ENCODE measurements around the gene SLAMF1.
"Not testable (repeated sequence)": the region's sequence is repeated elsewhere in the genome, so short reads cannot be mapped to it uniquely, and the experiment has no call there.

The SLAMF1 gene

DNA sequence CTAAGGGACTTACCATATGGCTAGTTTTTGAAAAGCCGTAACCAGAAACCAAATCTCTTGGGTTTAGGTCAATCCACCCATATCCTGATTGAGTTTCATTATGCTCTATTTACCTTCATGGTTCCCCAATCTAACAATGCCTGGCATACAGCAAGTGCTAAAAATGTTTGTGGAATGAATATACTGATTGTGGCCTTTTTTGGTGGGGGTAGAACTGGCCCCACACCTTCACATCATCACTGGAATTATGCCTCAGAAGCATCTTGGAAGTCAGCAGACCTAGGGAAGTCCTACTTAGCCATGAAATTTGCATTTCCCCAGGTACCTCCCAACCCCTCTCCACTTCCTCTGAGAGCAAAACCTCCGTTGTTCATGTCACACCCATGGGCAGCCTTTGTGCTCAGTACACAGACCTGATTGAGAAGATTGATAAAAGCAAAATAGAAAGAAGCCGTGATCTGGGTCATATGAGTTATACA is 17.8 kb upstream of the SLAMF1 start:
- DNase-seq, result no peak

DNA sequence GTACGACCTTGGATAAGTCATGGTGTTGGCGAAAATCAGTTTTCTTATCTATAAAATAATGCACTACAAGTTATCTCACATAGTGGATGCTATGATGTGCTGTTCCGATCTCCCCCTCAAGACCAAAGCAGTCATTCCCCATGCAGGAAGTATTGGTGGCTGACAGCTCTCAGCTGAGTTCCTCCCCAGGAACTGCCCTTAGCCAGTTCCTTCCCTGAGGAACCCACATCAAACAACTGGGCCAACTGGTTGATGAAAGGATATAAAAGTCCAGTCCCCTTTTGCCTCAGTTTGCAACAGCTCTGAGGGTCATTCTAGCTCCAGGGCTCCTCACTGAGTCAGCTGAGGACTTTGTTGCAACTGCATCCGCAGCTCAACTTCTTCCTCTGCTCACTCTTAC is 16.1 kb upstream of the SLAMF1 start:
- DNase-seq, result no peak

DNA sequence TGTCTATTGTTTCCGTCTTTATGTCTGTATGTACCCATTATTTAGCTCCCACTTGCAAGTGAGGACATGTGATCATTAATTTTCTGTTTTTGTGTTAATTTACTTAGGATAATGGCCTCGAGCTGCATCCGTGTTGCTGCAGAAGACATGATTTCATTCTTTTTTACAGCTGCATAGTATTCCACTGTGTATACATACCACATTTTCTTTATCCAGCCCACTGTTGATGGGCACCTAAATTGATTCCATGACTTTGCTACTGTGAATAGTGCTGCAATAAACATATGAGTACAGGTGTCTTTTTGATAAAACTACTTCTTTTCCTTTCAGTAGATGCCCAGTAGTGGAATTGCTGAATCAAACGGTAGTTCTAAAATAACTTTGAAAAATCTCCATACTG is 12.7 kb upstream of the SLAMF1 start:
- no peak for DNase-seq

DNA sequence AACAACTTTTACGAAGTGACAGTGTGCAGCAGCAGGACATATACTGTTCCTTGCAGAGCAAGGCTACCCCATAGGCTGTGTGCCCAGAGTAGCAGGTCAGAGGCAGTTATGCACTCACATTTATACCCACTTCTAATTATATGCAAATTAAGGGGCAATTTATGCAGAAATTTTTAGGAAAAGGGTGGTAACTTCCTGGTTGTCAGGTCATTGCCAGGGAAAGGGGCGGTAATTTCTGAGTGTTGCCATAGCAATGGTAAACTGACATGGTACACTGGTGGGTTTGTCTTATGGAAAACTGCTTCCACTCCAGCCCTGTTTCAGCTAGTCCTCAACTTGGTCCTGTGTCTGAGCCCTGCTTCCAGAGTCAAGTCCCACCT is 12.0 kb upstream of the SLAMF1 start:
- no peak for DNase-seq

DNA sequence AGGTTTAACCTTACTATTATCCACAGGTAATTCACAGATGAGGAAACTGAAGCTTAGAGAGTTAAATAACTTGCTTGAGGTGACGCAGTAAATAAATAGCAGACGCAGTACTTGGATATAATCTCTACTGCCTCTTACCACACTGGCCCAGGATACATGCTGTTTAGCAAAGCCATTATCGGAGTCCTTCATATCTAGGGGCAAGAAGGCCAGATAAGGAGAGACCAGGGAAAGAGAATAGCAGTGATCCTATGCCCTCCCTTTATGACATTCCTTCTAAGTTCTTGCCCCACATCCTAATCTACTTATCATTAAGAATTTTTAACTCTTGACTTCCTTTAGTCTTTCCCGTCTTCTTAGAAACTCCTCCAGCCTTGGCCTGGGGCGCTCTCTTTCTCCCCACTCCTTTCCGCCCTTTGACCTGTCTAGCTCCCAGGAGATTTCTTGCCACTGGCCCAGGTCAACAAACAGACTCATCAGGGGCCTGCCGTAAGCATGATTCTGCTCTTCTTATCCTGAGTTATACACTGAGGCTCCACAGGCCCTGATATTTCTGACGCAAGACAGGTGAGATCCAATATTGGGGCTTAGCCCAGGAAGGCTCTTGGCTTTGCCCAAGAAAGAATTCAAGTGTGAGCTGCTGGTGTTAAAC is 11.4 kb upstream of the SLAMF1 start:
- no peak for DNase-seq

DNA sequence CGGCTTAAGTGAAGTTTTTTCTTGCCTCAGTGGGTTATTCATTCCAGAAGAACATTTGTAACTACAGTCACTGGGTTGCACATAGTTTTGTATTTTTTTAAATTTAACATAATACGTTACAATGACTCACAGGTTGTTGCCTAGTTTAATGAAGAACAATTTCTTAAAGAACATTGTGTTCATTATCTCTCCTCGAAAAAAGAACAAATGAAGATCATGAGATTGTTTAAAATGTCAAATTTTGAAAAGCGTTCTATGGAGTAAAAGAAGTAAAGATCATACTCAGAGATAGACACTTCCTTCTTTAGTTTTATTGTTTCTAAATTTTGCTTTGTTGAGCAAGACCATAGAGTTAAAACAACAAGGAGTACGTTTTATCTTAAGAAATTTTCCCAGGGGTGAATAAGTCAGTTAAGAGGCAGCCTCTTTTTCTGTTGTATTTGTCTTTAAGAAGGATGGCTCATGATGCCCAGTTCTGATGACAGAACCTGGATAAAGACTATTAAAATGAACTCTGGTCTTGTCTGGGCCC is 10.5 kb upstream of the SLAMF1 start:
- DNase-seq, result no peak

DNA sequence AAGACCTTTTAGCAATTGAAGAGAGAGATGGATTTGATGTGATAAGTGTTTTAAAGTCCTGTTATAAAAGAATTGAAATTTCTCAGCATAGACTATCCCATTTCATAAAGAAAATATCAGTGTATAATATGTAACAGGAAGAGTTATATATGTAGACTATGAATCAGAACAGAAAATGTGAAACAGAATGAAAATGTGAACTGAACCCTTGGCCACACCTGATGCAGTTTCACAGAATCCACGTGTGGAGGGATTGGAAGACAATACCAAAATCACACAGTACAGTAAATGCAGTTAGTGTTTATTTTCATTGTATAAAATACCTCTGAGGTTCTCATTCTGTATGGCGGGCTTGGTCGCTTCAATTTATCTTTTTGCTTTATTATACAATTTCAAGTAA is 9.9 kb upstream of the SLAMF1 start:
- no peak for DNase-seq

DNA sequence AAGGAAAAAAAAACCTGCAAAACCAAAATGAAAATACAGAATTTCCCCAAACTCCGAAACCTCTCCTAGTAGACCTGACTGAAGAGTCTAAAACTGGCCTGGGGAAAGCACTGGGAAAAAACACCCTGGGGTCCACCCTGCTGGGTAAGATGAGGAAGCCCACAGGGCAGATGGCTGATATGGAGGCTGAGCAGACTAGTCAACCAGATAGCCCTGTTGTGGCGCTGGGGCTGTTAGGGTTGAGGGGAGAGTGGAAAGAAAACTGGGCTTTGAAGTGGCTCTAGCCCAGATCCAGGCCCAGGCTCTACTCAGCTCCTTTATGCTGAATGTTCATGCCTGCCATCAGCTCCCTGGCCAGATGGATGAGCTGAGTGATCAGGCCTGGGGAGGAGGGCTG is 6.8 kb upstream of the SLAMF1 start:
- DNase-seq, result no peak

DNA sequence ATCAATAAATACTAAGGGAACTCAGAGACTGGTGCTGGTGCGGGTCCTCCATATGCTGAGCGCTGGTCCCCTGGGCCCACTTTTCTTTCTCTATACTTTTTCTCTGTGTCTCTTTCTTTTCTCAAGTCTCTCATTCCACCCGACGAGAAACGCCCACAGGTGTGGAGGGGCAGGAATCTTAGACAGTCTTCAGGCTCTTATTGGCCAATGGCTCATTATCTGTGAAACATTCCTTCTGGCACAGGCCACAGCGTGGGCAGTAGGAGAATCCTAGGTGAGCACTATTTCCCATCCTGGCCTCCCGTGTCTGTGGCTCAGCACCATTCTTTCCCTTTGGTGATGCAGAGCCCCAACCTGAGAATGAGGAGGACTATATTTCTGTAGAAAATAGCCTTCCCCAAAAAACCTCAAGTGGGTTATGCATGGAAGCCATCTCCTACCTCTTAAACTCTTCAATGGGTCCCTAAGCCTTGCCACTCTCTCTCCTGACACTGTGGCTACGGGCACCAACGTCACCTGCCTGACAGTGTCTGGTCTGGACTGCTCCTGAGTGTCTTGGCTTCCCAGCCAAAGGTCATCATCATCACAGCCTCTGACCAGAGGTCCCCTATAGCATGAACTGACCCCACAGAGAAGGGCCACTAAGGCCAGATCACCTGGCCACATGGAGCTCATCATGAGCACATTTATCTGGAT is 6.2 kb upstream of the SLAMF1 start:
- no peak for DNase-seq

DNA sequence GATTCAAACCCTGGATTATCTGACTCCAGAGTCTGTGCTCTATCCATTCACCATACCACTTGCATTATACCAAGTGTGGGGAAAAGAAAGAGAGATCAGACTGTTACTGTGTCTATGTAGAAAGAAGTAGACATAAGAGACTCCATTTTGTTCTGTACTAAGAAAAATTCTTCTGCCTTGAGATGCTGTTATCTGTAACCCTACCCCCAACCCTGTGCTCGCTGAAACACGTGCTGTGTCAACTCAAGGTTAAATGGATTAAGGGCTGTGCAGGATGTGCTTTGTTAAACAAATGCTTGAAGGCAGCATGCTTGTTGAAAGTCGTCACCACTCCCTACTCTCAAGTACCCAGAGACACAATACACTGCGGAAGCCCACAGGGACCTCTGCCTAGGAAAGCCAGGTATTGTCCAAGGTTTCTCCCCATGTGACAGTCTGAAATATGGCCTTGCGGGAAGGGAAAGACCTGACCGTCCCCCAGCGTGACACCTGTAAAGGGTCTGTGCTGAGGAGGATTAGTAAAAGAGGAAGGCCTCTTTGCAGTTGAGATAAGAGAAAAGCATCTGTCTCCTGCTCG is 5.3 kb upstream of the SLAMF1 start:
- DNase-seq, result not testable (repeated sequence)

DNA sequence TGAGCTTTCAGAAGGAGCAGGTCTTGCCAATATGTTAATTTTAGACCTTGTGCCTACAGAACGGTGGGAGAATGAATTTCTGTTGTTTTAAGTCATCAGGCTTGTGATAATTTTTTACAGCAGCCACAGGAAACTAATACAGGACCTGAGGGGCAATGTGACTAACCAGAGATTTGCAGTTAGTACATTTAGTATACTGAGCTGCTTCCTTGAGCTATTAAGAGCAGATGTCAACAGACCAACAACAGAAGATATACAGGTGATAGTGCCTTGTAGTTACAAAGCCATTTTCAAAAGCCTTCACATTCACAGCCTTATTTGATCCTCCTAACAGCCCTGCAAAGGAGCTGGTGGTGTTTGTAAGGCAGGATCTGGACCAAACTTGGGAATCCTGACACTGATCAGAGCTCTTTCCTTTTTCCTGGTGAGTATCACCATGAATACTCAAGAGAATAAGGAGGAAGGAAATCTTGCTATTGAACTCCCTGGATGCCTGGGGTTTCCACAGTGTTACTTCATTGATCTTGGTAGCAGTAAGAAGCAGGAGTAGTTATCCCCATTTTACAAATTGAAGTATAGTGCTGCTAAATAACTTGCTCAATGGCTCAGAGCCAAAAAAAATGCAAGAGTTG is 4.7 kb upstream of the SLAMF1 start:
- DNase-seq, result no peak

DNA sequence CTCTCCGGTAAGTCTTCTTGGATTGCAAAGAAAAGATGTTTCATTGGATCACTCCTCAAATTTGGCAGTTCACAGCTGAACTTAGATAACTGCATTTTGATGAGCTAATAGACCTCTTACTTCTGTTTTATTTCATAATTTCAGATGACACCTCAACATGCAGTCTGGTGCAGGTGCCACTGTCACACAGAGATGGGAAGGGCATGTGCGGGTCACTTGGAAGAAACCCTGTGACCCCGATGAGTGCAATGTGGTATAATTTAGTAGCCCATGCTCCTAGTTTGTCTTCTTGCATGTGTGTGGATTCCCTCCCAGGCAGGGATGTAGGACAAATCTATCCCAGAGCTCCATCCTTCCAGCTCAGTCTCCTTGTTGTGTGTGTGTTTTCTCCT is 481 bp upstream of the SLAMF1 start:
- no peak for DNase-seq

DNA sequence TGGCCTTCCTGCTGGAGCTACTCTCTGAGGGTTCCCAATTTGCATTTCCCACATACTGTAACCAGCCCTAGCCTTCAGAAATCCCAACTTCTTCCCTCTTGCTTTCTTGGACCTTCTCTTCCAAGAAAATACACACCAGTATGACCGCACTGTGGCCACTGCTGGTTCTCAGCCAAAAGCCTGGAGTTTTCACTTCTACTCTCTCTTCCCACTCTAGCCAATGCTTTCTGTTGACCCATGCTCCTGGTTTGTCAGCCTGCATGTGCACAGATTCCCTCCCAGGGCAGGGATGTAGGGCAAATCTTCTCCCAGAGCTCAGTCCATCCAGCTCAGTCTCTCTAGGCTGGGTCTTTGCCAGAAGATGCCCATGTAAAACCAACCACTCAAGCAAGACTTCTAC is 664 bp downstream of the SLAMF1 start:
- DNase-seq, result no peak

DNA sequence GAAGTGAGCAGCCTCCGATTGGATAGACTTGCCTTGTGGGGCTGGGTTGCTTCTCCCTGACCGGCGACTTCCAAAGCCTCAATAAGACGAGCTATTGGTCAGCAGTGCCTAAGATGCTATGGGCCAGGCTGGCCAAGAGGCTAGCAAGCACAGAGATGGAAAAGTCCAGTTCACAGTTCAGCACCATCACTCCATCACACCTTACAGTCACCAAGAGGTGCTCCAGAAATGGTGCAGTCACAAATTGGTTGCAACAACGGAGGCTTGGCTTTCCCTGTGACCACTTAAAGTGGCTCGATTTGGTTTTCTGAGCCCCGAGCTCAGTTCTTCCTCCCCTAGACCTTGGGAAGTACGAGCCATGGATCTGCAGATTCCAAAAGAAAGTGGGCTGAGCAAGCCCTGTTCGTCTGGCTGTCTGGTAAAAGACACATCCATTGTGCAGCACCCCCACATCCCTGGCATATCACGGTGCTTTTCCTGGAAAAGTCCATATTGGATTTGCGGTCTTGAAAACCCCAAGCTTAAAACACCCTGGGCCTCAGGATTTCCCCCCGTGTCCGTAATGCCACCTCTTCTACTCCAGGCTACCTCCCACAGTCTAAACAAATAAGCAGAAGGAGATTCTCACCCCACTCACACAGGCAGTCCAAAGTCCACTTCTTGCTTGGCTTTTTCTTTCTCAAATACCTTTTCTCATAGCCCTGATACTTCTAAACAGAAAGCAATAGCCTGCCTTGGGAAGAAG is 1.3 kb downstream of the SLAMF1 start:
- no peak for DNase-seq

DNA sequence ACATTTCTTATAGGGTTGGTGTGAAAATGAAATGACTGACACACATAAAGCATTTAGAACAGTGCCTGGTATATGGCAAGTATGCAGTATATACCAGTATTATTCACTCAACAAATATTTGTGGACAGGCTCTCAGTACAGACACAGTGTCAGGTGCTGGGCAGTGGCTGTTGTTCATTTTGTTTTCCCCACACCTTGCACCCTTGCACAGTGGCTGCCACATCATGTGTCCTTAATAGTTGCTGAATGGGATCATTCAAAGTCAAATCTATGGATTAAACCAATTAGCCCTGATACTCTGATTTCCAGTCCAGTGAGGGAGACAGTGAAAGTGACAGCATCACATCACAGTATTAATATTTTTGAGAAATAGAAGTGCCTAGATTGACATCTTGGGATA is 2.4 kb downstream of the SLAMF1 start:
- no peak for DNase-seq

DNA sequence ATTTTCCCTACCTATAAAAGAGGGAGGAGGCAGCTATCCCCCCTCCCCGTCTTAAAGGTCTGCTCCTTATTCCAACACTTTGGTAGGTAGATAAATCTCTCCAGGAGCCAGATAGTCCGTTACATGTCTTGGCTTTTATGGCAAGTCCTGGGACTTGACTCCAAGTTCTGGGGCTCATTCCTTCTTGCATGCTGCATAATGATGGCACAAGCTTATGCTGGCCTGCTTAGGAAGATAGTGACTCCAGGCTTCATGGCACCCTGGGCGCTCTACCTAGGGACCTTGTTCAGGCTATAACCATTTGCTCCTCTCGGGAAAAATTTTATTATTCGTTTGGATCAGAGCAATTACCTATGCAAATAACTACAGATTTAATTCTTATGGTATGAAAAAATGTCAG is 3.7 kb downstream of the SLAMF1 start:
- no peak for DNase-seq

DNA sequence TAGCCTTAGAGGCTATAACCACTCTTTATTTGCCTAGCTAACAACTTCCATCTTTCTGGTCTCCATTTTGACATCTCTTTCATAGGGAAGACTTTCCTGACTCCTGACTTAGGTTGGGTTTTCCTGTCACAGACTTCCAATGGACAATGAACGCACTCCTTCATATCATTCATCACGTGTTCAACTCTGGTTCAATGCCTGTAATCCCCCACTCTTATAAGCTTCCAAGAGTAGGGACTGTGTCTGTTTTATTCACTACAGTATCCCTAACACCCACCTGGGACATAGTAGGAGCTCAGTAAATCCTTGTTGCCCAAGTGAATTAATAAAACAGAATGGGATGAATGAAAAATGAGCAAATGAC is 4.6 kb downstream of the SLAMF1 start:
- no peak for DNase-seq

DNA sequence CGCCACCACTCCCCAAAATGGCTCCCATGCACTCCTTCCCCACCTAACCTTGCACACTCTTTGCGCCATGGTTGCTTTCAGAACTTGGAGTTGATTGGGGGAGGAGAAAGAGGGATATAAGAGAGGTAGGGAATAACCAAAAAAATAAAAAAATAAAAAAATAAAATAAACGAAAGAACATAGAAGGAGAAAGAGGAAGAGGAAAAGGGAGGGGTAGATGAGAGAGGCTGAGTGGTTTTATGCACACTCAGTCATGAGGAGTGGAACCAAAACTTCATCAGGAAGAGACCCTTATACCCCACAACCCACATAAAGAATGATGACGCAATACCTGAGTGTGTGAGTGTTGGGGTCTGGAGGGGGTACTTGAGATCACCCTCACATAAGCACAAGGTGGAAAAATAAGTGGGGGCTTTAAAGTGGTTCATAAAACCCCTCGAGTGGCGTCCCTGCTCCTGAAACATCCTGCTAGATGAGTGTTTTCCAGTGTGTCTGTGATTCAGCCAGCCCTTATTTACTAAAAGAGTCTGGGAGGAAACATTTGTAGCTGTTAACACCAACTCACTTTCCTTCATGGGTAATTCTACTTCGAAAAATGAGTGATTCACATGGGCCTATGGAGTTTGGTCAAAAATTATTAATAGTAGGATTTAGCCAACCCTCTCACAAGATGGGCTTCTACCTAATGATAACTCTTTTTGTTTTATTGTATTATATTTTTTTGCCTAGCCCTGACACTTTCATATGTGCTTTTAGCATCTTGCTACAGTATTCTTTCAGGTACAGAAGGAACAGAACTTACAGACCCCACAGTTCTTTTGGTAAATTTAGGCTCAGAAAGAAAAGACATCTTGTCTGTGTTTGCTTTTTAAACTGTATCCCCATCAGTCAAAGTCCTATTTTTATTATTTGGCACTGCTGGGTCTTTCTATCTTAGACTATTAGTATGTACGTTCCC is 5.2 kb downstream of the SLAMF1 start:
- no peak for DNase-seq

DNA sequence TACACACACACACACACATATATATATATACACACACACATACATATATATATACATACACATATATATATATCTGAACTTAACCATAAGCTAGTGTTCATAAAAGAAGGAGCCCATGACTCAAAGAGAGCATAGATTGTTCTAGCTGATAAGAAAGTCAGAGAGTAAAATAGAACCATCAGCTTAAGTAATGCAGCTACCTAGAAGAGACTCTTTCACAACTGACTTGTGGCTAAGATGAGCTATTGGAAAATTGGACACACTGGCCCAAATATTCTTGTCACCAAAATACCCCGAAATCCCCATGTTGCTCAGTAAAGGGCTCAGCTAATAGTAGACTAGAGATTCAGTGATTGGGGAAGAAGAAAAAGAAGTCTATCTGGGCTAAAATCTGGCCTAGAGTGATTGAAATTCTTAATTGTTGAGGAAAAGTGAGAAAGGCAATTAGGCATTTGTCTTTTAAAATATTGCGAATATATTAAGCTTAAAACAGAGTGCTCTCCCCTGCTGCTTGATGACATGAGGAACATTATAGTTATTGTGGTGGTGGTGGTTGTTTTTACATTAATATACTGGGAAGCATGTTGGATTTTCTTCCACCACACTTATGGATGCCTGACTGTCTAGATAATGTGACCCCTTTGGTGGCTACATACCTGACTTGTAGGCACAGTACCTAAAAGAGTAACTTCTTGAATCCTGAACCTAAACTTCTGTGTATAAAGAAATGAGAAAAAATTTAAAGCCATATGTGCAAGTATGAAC is 6.3 kb downstream of the SLAMF1 start:
- no peak for DNase-seq

DNA sequence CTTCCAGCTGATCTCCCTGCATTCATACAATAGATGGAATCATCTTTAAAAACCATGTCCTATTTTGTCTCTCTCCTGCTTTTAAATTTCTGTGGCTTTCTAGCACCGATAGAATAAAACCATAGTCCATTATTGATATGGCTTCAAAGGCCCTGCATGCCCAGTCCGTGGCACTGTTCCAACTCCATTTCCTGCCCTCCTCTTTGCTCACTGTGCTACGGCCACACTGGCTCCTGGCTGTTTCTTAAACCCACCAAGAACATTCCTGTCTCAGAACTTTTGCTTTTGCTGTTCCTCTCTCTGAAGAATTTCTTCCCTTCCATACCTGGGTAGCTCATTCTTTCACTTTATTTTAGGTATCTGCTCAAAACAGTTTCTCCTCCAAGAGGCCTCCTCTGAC is 7.2 kb downstream of the SLAMF1 start:
- no peak for DNase-seq

DNA sequence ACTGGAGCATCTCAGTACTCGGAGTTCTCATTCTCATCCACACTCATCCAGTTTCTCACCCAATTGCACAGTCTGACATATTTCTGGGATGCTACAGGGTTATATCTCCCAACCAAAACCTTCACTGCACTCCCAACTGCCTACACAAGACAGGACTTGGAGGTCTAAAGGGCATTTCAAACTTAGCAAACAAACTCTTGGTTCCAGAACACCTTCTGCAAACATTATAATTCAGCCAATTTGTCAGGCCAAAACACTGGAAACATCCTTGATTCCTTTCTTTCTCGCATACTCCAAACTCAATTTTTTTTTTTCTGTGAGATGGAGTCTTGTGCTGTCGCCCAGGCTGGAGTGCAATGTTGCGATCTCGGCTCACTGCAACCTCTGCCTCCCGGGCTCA is 7.9 kb downstream of the SLAMF1 start:
- no peak for DNase-seq
